Fibroblast of lung (primary cell): Measurements from ENCODE around the gene HIVEP3.

ENCODE experiments used
- CTCF ChIP-seq, 2 donors: IDR thresholded peaks in 1 of 2; conservative IDR thresholded peaks in 1 of 2; 1 replicate in 1 of 2; 2 replicates in 1 of 2; pipeline ENCODE4 v1.5.1; 2011 to 2012; ENCODE audit warnings: low read length in 2 of 2, control low read depth in 1 of 2, inconsistent platforms in 1 of 2, low read depth in 1 of 2, mild to moderate bottlenecking in 1 of 2
- EZH2 ChIP-seq: IDR thresholded peaks from 2 replicates; pipeline ENCODE4 v1.5.1; 2012; ENCODE audit warnings: low read length, control low read depth, mild to moderate bottlenecking; ENCODE audit errors: missing control alignments

GRCh38 chr1:41749991-41750745 is 168.6 kb downstream of the HIVEP3 start:
- TF ChIP-seq CTCF (conservative IDR thresholded peaks at IDR 0.05 in 1 of 2, IDR thresholded peaks at IDR 0.05 in 1 of 2; ENCODE audit: low read depth in 1 of 2, low read length in 2 of 2) (no peak), EZH2 (no peak)
